ENCODE data around the gene MLLT3.

The MLLT3 gene

DNA sequence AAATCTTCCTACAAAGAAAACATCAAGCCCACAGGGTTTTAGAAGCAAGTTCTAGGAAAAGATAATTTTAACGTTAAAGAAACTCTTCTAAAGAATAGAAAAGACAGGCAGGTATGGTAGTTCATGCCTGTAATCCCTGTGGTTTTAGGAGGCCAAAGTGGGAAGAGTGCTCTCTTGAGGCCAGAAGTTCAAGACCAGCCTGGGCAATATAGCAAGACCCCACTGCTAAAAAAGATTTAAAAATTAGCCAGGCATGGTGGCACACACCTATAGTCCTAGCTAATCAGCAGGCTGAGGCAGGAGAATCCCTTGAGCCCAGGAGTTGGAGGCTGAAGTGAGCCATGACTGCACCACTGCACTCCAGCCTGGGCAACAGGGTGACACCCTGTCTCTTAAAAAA lies 193.3 kb downstream of the MLLT3 start (continued):
- TF ChIP-seq ARNTL (CRISPR knock-in tag; IDR thresholded peaks at IDR 0.05; ENCODE audit: borderline replicate concordance, low read depth) (no peak), ZC3H10 (CRISPR knock-in tag; IDR thresholded peaks at IDR 0.05) (no peak), PPARA (CRISPR knock-in tag; IDR thresholded peaks at IDR 0.05; ENCODE audit: borderline replicate concordance) (no peak), CSDC2 (CRISPR knock-in tag; IDR thresholded peaks at IDR 0.05) (no peak), ESRRG (CRISPR knock-in tag; IDR thresholded peaks at IDR 0.05) (no peak), OSR1 (CRISPR knock-in tag; IDR thresholded peaks at IDR 0.05) (no peak), ZNF70 (CRISPR knock-in tag; IDR thresholded peaks at IDR 0.05) (no peak)

DNA sequence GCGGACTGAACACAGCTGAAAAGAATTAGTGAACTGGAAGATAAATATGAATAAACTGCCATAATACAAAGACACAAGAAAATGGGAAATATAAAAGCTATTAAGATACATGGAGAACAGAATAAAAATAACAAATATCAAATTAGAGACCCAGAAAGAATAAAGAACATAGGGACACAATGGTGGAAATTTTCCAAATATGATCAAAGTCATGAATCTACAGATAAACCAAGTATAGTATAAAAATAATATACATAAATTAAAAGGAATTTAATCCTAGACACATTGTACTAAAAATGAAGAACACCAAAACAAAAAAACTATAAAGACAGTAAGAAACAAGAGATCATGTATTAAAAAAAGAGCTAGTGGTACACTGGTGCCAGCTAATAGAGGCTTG lies 194.9 kb downstream of the MLLT3 start:
- no peak for TF ChIP-seq TCF4 (CRISPR knock-in tag; IDR thresholded peaks at IDR 0.05; ENCODE audit: borderline replicate concordance)
- no peak for TF ChIP-seq PPARA (CRISPR knock-in tag; IDR thresholded peaks at IDR 0.05; ENCODE audit: borderline replicate concordance)
- TF ChIP-seq, protein P1, sequence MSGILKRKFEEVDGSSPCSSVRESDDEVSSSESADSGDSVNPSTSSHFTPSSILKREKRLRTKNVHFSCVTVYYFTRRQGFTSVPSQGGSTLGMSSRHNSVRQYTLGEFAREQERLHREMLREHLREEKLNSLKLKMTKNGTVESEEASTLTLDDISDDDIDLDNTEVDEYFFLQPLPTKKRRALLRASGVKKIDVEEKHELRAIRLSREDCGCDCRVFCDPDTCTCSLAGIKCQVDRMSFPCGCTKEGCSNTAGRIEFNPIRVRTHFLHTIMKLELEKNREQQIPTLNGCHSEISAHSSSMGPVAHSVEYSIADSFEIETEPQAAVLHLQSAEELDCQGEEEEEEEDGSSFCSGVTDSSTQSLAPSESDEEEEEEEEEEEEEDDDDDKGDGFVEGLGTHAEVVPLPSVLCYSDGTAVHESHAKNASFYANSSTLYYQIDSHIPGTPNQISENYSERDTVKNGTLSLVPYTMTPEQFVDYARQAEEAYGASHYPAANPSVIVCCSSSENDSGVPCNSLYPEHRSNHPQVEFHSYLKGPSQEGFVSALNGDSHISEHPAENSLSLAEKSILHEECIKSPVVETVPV (CRISPR knock-in tag; IDR thresholded peaks at IDR 0.05), result no peak
- TF ChIP-seq ESRRG (CRISPR knock-in tag; IDR thresholded peaks at IDR 0.05), result no peak
- TF ChIP-seq, protein P2, sequence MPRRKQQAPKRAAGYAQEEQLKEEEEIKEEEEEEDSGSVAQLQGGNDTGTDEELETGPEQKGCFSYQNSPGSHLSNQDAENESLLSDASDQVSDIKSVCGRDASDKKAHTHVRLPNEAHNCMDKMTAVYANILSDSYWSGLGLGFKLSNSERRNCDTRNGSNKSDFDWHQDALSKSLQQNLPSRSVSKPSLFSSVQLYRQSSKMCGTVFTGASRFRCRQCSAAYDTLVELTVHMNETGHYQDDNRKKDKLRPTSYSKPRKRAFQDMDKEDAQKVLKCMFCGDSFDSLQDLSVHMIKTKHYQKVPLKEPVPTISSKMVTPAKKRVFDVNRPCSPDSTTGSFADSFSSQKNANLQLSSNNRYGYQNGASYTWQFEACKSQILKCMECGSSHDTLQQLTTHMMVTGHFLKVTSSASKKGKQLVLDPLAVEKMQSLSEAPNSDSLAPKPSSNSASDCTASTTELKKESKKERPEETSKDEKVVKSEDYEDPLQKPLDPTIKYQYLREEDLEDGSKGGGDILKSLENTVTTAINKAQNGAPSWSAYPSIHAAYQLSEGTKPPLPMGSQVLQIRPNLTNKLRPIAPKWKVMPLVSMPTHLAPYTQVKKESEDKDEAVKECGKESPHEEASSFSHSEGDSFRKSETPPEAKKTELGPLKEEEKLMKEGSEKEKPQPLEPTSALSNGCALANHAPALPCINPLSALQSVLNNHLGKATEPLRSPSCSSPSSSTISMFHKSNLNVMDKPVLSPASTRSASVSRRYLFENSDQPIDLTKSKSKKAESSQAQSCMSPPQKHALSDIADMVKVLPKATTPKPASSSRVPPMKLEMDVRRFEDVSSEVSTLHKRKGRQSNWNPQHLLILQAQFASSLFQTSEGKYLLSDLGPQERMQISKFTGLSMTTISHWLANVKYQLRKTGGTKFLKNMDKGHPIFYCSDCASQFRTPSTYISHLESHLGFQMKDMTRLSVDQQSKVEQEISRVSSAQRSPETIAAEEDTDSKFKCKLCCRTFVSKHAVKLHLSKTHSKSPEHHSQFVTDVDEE (CRISPR knock-in tag; IDR thresholded peaks at IDR 0.05), result no peak
- no peak for TF ChIP-seq ZFP30 (CRISPR knock-in tag; IDR thresholded peaks at IDR 0.05)
- TF ChIP-seq RARB (CRISPR knock-in tag; IDR thresholded peaks at IDR 0.05), result no peak
- no peak for TF ChIP-seq BACH2 (CRISPR knock-in tag; IDR thresholded peaks at IDR 0.05; ENCODE audit: borderline replicate concordance)
- TF ChIP-seq, protein P3, sequence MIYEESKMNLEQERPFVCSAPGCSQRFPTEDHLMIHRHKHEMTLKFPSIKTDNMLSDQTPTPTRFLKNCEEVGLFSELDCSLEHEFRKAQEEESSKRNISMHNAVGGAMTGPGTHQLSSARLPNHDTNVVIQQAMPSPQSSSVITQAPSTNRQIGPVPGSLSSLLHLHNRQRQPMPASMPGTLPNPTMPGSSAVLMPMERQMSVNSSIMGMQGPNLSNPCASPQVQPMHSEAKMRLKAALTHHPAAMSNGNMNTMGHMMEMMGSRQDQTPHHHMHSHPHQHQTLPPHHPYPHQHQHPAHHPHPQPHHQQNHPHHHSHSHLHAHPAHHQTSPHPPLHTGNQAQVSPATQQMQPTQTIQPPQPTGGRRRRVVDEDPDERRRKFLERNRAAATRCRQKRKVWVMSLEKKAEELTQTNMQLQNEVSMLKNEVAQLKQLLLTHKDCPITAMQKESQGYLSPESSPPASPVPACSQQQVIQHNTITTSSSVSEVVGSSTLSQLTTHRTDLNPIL (CRISPR knock-in tag; IDR thresholded peaks at IDR 0.05; ENCODE audit: low read depth), result no peak
- TF ChIP-seq ZNF8 (CRISPR knock-in tag; IDR thresholded peaks at IDR 0.05), result no peak
- TF ChIP-seq SNAI2 (CRISPR knock-in tag; IDR thresholded peaks at IDR 0.05), result no peak
- TF ChIP-seq, protein P4, sequence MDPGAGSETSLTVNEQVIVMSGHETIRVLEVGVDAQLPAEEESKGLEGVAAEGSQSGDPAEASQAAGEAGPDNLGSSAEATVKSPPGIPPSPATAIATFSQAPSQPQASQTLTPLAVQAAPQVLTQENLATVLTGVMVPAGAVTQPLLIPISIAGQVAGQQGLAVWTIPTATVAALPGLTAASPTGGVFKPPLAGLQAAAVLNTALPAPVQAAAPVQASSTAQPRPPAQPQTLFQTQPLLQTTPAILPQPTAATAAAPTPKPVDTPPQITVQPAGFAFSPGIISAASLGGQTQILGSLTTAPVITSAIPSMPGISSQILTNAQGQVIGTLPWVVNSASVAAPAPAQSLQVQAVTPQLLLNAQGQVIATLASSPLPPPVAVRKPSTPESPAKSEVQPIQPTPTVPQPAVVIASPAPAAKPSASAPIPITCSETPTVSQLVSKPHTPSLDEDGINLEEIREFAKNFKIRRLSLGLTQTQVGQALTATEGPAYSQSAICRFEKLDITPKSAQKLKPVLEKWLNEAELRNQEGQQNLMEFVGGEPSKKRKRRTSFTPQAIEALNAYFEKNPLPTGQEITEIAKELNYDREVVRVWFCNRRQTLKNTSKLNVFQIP (CRISPR knock-in tag; IDR thresholded peaks at IDR 0.05; ENCODE audit: borderline replicate concordance, low read depth), result no peak
- TF ChIP-seq ISL1 (CRISPR knock-in tag; IDR thresholded peaks at IDR 0.05), result no peak
- TF ChIP-seq TOX (CRISPR knock-in tag; IDR thresholded peaks at IDR 0.05; ENCODE audit: borderline replicate concordance), result no peak
- TF ChIP-seq ARNTL (CRISPR knock-in tag; IDR thresholded peaks at IDR 0.05; ENCODE audit: borderline replicate concordance, low read depth), result no peak
- no peak for TF ChIP-seq CSDC2 (CRISPR knock-in tag; IDR thresholded peaks at IDR 0.05)
- TF ChIP-seq OSR1 (CRISPR knock-in tag; IDR thresholded peaks at IDR 0.05), result no peak
- TF ChIP-seq, protein P5, sequence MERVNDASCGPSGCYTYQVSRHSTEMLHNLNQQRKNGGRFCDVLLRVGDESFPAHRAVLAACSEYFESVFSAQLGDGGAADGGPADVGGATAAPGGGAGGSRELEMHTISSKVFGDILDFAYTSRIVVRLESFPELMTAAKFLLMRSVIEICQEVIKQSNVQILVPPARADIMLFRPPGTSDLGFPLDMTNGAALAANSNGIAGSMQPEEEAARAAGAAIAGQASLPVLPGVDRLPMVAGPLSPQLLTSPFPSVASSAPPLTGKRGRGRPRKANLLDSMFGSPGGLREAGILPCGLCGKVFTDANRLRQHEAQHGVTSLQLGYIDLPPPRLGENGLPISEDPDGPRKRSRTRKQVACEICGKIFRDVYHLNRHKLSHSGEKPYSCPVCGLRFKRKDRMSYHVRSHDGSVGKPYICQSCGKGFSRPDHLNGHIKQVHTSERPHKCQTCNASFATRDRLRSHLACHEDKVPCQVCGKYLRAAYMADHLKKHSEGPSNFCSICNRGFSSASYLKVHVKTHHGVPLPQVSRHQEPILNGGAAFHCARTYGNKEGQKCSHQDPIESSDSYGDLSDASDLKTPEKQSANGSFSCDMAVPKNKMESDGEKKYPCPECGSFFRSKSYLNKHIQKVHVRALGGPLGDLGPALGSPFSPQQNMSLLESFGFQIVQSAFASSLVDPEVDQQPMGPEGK (CRISPR knock-in tag; IDR thresholded peaks at IDR 0.05; ENCODE audit: borderline replicate concordance), result no peak
- ATAC-seq, result no peak

DNA sequence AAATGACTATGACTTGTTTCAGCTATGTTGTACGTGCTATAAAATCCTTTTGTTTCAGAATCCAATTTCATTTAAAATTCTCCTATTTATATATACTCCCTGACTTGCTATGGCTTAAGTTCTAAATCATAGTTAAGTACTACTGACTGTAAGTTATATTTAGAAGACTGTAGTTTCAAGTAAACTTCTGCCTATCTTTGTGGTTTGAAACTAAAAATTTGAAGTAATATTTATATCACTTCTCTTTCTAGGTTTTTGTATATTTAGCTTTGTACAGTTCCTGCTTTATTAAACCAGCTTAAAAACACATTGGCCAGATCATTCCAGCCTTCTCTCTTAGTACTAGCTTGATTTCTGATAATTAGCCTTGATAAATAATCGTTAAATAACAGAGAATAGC lies 196.3 kb downstream of the MLLT3 start:
- TF ChIP-seq GLIS3 (CRISPR knock-in tag; IDR thresholded peaks at IDR 0.05) (no peak), ARNTL (CRISPR knock-in tag; IDR thresholded peaks at IDR 0.05; ENCODE audit: borderline replicate concordance, low read depth) (no peak), ZNF565 (CRISPR knock-in tag; conservative IDR thresholded peaks at IDR 0.05; ENCODE audit: low read depth) (no peak), OSR1 (CRISPR knock-in tag; IDR thresholded peaks at IDR 0.05) (no peak), ZFP30 (CRISPR knock-in tag; IDR thresholded peaks at IDR 0.05) (no peak), ISL1 (CRISPR knock-in tag; IDR thresholded peaks at IDR 0.05) (no peak), PPARA (CRISPR knock-in tag; IDR thresholded peaks at IDR 0.05; ENCODE audit: borderline replicate concordance) (no peak), ZFP3 (CRISPR knock-in tag; IDR thresholded peaks at IDR 0.05) (no peak), SNAI2 (CRISPR knock-in tag; IDR thresholded peaks at IDR 0.05) (no peak), TCF4 (CRISPR knock-in tag; IDR thresholded peaks at IDR 0.05; ENCODE audit: borderline replicate concordance) (no peak), RARB (CRISPR knock-in tag; IDR thresholded peaks at IDR 0.05) (no peak), ZC3H10 (CRISPR knock-in tag; IDR thresholded peaks at IDR 0.05) (no peak)
- TF ChIP-seq, protein P4 (CRISPR knock-in tag; IDR thresholded peaks at IDR 0.05; ENCODE audit: borderline replicate concordance, low read depth), result no peak
- TF ChIP-seq, protein P5 (CRISPR knock-in tag; IDR thresholded peaks at IDR 0.05; ENCODE audit: borderline replicate concordance), result no peak
- no peak for ATAC-seq

Data from SK-N-SH treated with all-trans-retinoic acid at 6 μM for 48 hours (cell line).